GM23248 (cell line): ENCODE results near the gene TFB1M. TPM values are rescaled to one million over a fixed set of nuclear protein-coding genes. Genes with fewer than 3 reads are reported as not detected.

ENCODE experiments used
- DNase-seq: peaks from one replicate; pipeline ENCODE4 v3.0.0-alpha.2; 2015
- H2AFZ ChIP-seq: fragments of 200-600 bp; sonication (generic); 2 replicates; pipeline ENCODE4 v1.6.1; 2016; ENCODE audit warnings: antibody characterized with exemption
- H3F3A ChIP-seq: fragments of 200-600 bp; sonication (generic); 2 replicates; pipeline ENCODE4 v1.6.1; 2016; ENCODE audit warnings: mild to moderate bottlenecking, antibody characterized with exemption, mixed run types; ENCODE audit not compliant: insufficient read depth
- H3K27ac ChIP-seq: fragments of 200-600 bp; sonication (generic); 2 replicates; pipeline ENCODE4 v1.5.1; 2016; ENCODE audit warnings: mild to moderate bottlenecking
- H3K27me3 ChIP-seq: fragments of 200-600 bp; sonication (generic); replicated peaks from 2 replicates; pipeline ENCODE4 v1.6.1; 2016; ENCODE audit warnings: mild to moderate bottlenecking; ENCODE audit not compliant: insufficient read depth
- H3K36me3 ChIP-seq: fragments of 200-600 bp; sonication (generic); 2 replicates; pipeline ENCODE4 v1.6.1; 2016; ENCODE audit warnings: low read depth, mild to moderate bottlenecking
- H3K4me1 ChIP-seq: fragments of 200-600 bp; sonication (generic); 2 replicates; pipeline ENCODE4 v1.6.1; 2016; ENCODE audit warnings: mild to moderate bottlenecking; ENCODE audit not compliant: insufficient read depth
- H3K4me2 ChIP-seq: fragments of 200-600 bp; sonication (generic); one replicate; pipeline ENCODE4 v1.6.1; 2016; ENCODE audit warnings: mild to moderate bottlenecking; ENCODE audit not compliant: unreplicated experiment
- H3K4me3 ChIP-seq: fragments of 200-600 bp; sonication (generic); 2 replicates; pipeline ENCODE4 v1.5.1; 2016; ENCODE audit warnings: mild to moderate bottlenecking
- H3K79me2 ChIP-seq: fragments of 200-600 bp; sonication (generic); 2 replicates; pipeline ENCODE4 v1.6.1; 2016; ENCODE audit warnings: mild to moderate bottlenecking; ENCODE audit not compliant: insufficient read depth
- H3K9ac ChIP-seq: fragments of 200-600 bp; sonication (generic); 2 replicates; pipeline ENCODE4 v1.6.1; 2016; ENCODE audit warnings: mild to moderate bottlenecking
- H3K9me2 ChIP-seq: fragments of 200-600 bp; sonication (generic); 2 replicates; pipeline ENCODE4 v1.6.1; 2016; ENCODE audit warnings: mixed run types, mild to moderate bottlenecking, moderate library complexity; ENCODE audit not compliant: insufficient read depth
- H3K9me3 ChIP-seq: fragments of 200-600 bp; sonication (generic); one replicate; pipeline ENCODE4 v1.6.1; 2017; ENCODE audit warnings: low read depth
- H4K20me1 ChIP-seq: fragments of 200-600 bp; sonication (generic); 2 replicates; pipeline ENCODE4 v1.6.0; 2016; ENCODE audit not compliant: insufficient read depth
- EZH2 ChIP-seq: fragments of 200-600 bp; sonication (generic); IDR thresholded peaks from 2 replicates; pipeline ENCODE4 v1.6.1; 2018; ENCODE audit warnings: antibody characterized with exemption, mild to moderate bottlenecking; ENCODE audit not compliant: insufficient read depth, poor library complexity, severe bottlenecking
- EZH2phosphoT487 ChIP-seq: fragments of 200-600 bp; sonication (generic); IDR thresholded peaks from 2 replicates; pipeline ENCODE4 v1.6.1; 2018; ENCODE audit warnings: antibody characterized with exemption, moderate library complexity, mild to moderate bottlenecking, low read depth; ENCODE audit not compliant: insufficient read depth
- WGBS, 2 experiments: methylation state at CpG; one replicate each; pipeline ENCODE4 v1.1.6; 2015 to 2017; ENCODE audit warnings: low lambda C conversion rate in 2 of 2, low coverage in 1 of 2; ENCODE audit errors: missing lambda C conversion rate in 2 of 2; 5-methylcytosine and 5-hydroxymethylcytosine counted together
- in situ Hi-C: fragments of 300-500 bp; cut with MboI; formaldehyde crosslinking; loops from 2 replicates; pipeline ENCODE4 v1.15.0; 2020
- polyA plus RNA-seq: library from polyadenylated mRNA; unstranded; fragments of >200 nt; fragmentation: Nextera tagmentation; extraction: Ambion mirVana; gene quantifications from 2 replicates; pipeline ENCODE4 v1.2.1, GENCODE V29; 2016
- total RNA-seq: library from RNA; depleted of rRNA; stranded (reverse); fragments of >200 nt; shearing (Covaris generic); gene quantifications from 2 replicates; pipeline ENCODE4 v1.2.3, GENCODE V29; 2014

TFB1M gene
- total and polyA plus RNA-seq, 2 experiments from 2014 or later = 9.0 to 14.0 TPM

DNA sequence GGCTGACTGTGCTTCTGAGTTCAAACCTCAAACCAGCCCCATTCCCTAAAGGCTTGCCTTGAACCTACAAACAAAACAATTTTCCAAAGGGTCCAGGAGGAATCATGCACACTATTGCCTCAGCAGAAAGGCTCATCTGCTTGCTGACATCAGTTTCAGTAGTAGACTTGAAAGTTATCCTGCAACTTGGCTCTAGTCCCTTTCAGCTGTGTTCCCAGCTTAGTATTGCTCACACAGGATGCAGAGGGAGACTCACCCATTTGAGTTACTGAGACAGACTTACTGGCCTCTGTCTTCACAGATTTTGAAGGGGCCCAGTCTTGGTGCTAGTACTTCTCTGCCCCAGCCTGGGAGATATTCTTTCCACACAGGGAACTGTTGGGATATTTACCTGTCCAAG lies 38.5 kb upstream of the TFB1M start:
- Histone ChIP-seq H3K9me3 (peaks cover 7% of the 10 kb centered on the region), H3K4me2 (peak overlapping the region; percentile 49), H3K79me2 (no peaks in the 10 kb centered on the region), H3K27ac (peak overlapping the region; percentile 83), H3K9ac (peak overlapping the region; percentile 62), H3K27me3 (no peaks in the 10 kb centered on the region), H3K4me3 (0 out of 2 replicates have a peak overlapping the region, but pooled peaks have one; percentile 18), H2AFZ (peak overlapping the region; percentile 75), H4K20me1 (no peaks in the 10 kb centered on the region), H3K9me2 (no peaks in the 10 kb centered on the region), H3K36me3 (no peaks in the 10 kb centered on the region), H3F3A (peaks cover 22% of the 10 kb centered on the region), H3K4me1 (peaks cover 17% of the 10 kb centered on the region)
- in situ Hi-C loops = no loop called here
- TF ChIP-seq EZH2phosphoT487 (no peak), EZH2 (no peak)
- DNase-seq = peak; percentile 91

DNA sequence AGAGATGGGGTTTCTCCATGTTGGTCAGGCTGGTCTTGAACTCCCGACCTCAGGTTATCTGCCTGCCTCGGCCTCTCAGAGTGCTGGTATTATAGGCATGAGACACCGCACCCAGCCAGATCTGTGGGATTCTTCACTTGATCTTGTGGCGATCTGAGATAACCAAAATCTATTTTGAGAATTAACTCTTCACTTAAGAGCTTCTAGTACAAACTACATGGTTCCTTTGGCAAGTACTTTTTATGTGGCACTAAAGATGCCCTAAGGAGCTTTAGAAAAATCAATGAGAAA lies 37.8 kb upstream of the TFB1M start:
- in situ Hi-C loops = no loop called here
- Histone ChIP-seq H3K9me2 (no peaks in the 10 kb centered on the region), H3K27ac (no peak overlapping the region), H3F3A (peaks cover 25% of the 10 kb centered on the region), H3K4me1 (peaks cover 20% of the 10 kb centered on the region), H3K79me2 (no peaks in the 10 kb centered on the region), H3K9ac (no peak overlapping the region), H3K9me3 (peaks cover 7% of the 10 kb centered on the region), H2AFZ (no peak overlapping the region), H3K36me3 (no peaks in the 10 kb centered on the region), H3K27me3 (no peaks in the 10 kb centered on the region), H3K4me2 (no peak overlapping the region), H3K4me3 (no peak overlapping the region), H4K20me1 (no peaks in the 10 kb centered on the region)
- TF ChIP-seq EZH2phosphoT487 (no peak), EZH2 (no peak)
- 94 to 96% methylated on average over 4 of the region's 4 CpGs for WGBS, 2 experiments
- DNase-seq = no peak

DNA sequence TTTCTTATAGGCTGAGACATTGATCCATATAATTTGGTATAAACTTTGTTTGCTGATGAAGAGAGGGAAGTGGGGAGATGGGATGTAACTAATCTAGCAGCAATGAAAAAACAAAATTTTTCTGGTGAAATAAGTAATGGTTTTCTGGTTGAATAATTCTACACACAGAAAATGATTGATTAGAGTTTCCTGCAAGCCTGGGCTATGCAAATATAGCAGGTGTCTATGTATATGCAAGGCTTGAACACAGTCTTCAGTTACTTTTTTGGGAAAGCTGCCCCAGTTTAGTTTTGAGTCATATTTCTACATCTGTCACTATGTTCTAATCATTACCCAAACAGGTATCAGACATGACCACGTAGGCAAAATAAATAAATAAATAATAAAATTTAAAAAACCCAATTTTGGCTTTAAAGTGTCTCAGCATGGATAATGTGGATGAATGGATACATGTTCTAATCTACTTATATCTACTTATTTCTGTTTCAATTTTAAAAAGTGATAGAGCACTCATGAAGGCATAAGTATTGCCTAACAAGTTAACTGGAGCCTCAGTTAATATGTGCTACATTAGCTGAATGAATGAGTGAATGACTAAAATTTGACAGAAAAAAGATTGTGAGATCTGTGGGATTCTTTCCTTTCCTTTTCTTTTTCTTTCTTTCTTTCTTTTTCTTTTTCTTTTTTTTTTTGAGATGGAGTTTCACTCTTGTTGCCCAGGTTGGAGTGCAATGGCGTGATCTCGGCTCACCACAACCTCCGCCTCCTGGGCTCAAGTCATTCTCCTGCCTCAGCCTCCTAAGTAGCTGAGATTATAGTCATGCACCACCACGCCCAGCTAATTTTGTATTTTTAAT lies 37.2 kb upstream of the TFB1M start:
- Histone ChIP-seq H3K36me3 (no peaks in the 10 kb centered on the region), H4K20me1 (no peaks in the 10 kb centered on the region), H2AFZ (no peak overlapping the region), H3K27ac (no peak overlapping the region), H3K9ac (no peak overlapping the region), H3K27me3 (no peaks in the 10 kb centered on the region), H3K4me2 (no peak overlapping the region), H3K9me3 (peaks cover 7% of the 10 kb centered on the region), H3K9me2 (no peaks in the 10 kb centered on the region), H3K4me3 (no peak overlapping the region), H3K79me2 (no peaks in the 10 kb centered on the region), H3K4me1 (peaks cover 20% of the 10 kb centered on the region), H3F3A (peaks cover 25% of the 10 kb centered on the region)
- in situ Hi-C loops = no loop called here
- no peak for TF ChIP-seq EZH2phosphoT487
- no peak for DNase-seq
- WGBS, 2 experiments = 83 to 86% methylated on average over 5 of the region's 5 CpGs

DNA sequence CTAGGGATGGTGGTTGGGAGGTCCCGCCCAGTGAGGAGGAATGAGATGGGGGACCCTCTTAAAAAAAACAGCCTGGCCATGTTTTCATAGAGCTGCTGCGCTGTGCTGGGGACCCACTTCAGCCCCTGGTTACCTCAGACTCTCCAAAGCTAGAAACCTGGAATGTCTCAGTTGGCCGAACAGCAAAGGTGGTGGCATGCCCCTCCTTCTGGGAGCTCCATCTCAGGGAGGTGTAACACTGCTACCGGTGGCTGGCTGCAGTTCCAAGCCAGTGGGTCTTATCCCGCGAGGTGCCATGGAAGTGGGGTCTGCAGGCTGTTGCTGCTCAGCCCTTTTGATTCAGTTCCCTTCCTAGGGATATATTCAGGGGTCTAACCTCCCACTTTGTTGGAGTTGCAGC lies 35.7 kb upstream of the TFB1M start:
- H3F3A ChIP-seq = peaks cover 25% of the 10 kb centered on the region
- H3K9me3 ChIP-seq = peaks cover 7% of the 10 kb centered on the region
- no peak overlapping the region for H3K9ac ChIP-seq
- H2AFZ ChIP-seq = no peak overlapping the region
- TF ChIP-seq EZH2 (no peak), EZH2phosphoT487 (no peak)
- no peaks in the 10 kb centered on the region for H3K79me2 ChIP-seq
- no peaks in the 10 kb centered on the region for H3K9me2 ChIP-seq
- in situ Hi-C loops = loop anchor here (25.0 kb wide), 1 partner anchor 1212 kb away; no protein-coding TSS in a partner anchor
- H4K20me1 ChIP-seq = no peaks in the 10 kb centered on the region
- WGBS, 2 experiments = 85 to 86% methylated on average over 6 of the region's 6 CpGs
- no peaks in the 10 kb centered on the region for H3K27me3 ChIP-seq
- no peak overlapping the region for H3K4me2 ChIP-seq
- no peak for DNase-seq
- no peak overlapping the region for H3K27ac ChIP-seq
- H3K36me3 ChIP-seq = no peaks in the 10 kb centered on the region
- H3K4me1 ChIP-seq = peaks cover 20% of the 10 kb centered on the region
- no peak overlapping the region for H3K4me3 ChIP-seq
